T-cell (primary cell): ENCODE data around the gene CLEC18A. TPM values are rescaled to one million over a fixed set of nuclear protein-coding genes. Genes with fewer than 3 reads are reported as not detected.

Experiments used
- ATAC-seq, 4 experiments: fragments of 200-7000 bp in 3 of 4; fragments of 150-1000 bp in 1 of 4; cut with Tn5 transposase; replicated peaks in 1 of 4; 1 replicate in 3 of 4; 2 replicates in 1 of 4; pipeline ENCODE4 v1.10.0; 2021; ENCODE audit warnings: moderate library complexity in 3 of 4, mild to moderate bottlenecking in 2 of 4, moderate number of reproducible peaks in 1 of 4
- CTCF ChIA-PET, 2 donors: fragments of 300-600 bp; sonication (Branson Sonifier 250); formaldehyde crosslinking; loops; one replicate each; lab custom pipeline; 2022; ENCODE audit warnings: antibody characterized with exemption in 2 of 2; lab: Charles Lee
- POLR2A ChIA-PET, 2 donors: fragments of 300-600 bp; sonication (Branson Sonifier 250); formaldehyde crosslinking; loops; one replicate each; lab custom pipeline; 2022; ENCODE audit warnings: antibody characterized with exemption in 2 of 2; lab: Charles Lee
- DNase-seq, 35 experiments: peaks; one replicate each; pipeline versions ENCODE4 v3.0.0 to v3.0.0-alpha.2; 2013 to 2023
- H3K27ac ChIP-seq: one replicate; pipeline ENCODE4 v1.5.1; 2013; ENCODE audit warnings: low read length
- H3K27me3 ChIP-seq, 2 experiments: replicated peaks in 1 of 2; 1 replicate in 1 of 2; 2 replicates in 1 of 2; pipeline versions ENCODE4 v1.6.1 to v1.7.0; 2013; ENCODE audit warnings: low read length in 1 of 2, mixed read lengths in 1 of 2; ENCODE audit not compliant: control insufficient read depth in 2 of 2, insufficient read depth in 2 of 2; ENCODE audit errors: extremely low read depth in 1 of 2
- H3K36me3 ChIP-seq, 2 donors: 1 replicate in 1 of 2; 2 replicates in 1 of 2; pipeline versions ENCODE4 v1.6.1 to v1.7.0; 2013; ENCODE audit warnings: low read length in 1 of 2; ENCODE audit not compliant: control insufficient read depth in 2 of 2, insufficient read depth in 1 of 2; ENCODE audit errors: extremely low read depth in 1 of 2
- H3K4me1 ChIP-seq, 2 experiments: 1 replicate in 1 of 2; 2 replicates in 1 of 2; pipeline versions ENCODE4 v1.6.1 to v1.7.0; 2013; ENCODE audit warnings: low read length in 2 of 2, mixed read lengths in 1 of 2; ENCODE audit not compliant: insufficient read depth in 2 of 2, control insufficient read depth in 1 of 2; ENCODE audit errors: extremely low read depth in 1 of 2
- H3K4me3 ChIP-seq, 2 donors: 1 replicate in 1 of 2; 2 replicates in 1 of 2; pipeline versions ENCODE4 v1.5.1 to v1.7.0; 2013; ENCODE audit warnings: mild to moderate bottlenecking in 2 of 2, low read length in 1 of 2, moderate library complexity in 1 of 2; ENCODE audit not compliant: control insufficient read depth in 1 of 2; ENCODE audit errors: extremely low read depth in 1 of 2
- H3K9me3 ChIP-seq: 2 replicates; pipeline ENCODE4 v1.7.0; 2013
- H3K27ac Mint-ChIP-seq, 2 donors: one replicate each; pipeline ENCODE4 v1.8.0; 2020 to 2021; ENCODE audit warnings: mild to moderate bottlenecking in 2 of 2, mixed read lengths in 2 of 2
- H3K27me3 Mint-ChIP-seq, 2 donors: one replicate each; pipeline ENCODE4 v1.8.0; 2021 to 2022; ENCODE audit warnings: mixed read lengths in 2 of 2
- H3K36me3 Mint-ChIP-seq: one replicate; pipeline ENCODE4 v1.8.0; 2021; ENCODE audit warnings: mixed read lengths
- H3K4me1 Mint-ChIP-seq, 3 donors: one replicate each; pipeline ENCODE4 v1.8.0; 2020 to 2022; ENCODE audit warnings: mixed read lengths in 3 of 3, mild to moderate bottlenecking in 1 of 3
- H3K4me3 Mint-ChIP-seq, 3 donors: one replicate each; pipeline ENCODE4 v1.8.0; 2020 to 2022; ENCODE audit warnings: mild to moderate bottlenecking in 3 of 3, mixed read lengths in 3 of 3, moderate library complexity in 3 of 3
- H3K9me3 Mint-ChIP-seq, 3 donors: one replicate each; pipeline ENCODE4 v1.8.0; 2020 to 2022; ENCODE audit warnings: mixed read lengths in 3 of 3
- WGBS: methylation state at CpG from one replicate; pipeline ENCODE4 v1.1.5; 2013; ENCODE audit warnings: missing lambda C conversion rate; ENCODE audit not compliant: insufficient coverage; 5-methylcytosine and 5-hydroxymethylcytosine counted together
- total RNA-seq, 35 experiments: library from RNA in 6 of 35; stranded (reverse) in 6 of 35; fragments of 120-200 nt in 1 of 35; gene quantifications; one replicate each; pipeline versions ENCODE4 v1.2.1 to v1.2.4 and lab custom pipeline; 2013 to 2026

Gene CLEC18A
- total RNA-seq, 5 donors from 2014 or later (not counting 1 experiment from before 2014, with no cell fraction given) = 2.0 to 3.7 (median 2.8) TPM

DNA sequence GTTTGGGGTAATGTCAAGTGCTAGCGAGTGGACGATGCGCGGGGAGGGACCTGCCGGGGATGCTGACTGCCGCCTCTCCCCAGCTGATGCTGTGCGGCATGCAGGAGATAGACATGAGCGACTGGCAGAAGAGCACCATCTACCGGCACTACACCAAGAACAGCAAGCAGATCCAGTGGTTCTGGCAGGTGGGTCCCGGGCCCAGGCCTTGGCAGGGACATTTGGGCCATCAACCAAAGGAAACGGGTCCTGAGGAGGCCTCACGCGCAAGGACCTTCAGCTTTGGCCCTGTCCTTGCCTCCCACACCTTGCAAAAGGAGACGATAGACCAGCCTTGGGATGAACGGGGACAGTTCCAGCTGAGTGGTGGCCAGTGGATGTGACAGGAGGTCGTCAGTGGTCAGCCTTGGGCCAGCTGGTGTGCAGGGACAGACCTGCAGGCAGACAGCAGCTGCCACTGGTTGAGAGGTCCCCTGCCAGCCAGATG is 13.6 kb upstream of the CLEC18A start:
- Mint-ChIP-seq H3K9me3 (no peaks in the 10 kb centered on the region), H3K36me3 (peaks cover 49% of the 10 kb centered on the region), H3K4me3 (no peak overlapping the region), H3K4me1 (no peaks in the 10 kb centered on the region), H3K27me3 (no peaks in the 10 kb centered on the region), H3K27ac (no peak overlapping the region)
- no peak for DNase-seq
- H3K27ac ChIP-seq = no peak overlapping the region
- H3K9me3 ChIP-seq = no peaks in the 10 kb centered on the region
- no peak for ATAC-seq
- ChIA-PET POLR2A (no interaction called here), CTCF (no interaction called here)
- H3K4me3 ChIP-seq = no peak overlapping the region
- no peaks in the 10 kb centered on the region for H3K27me3 ChIP-seq
- WGBS = 96% methylated on average over 16 of the region's 16 CpGs
- H3K36me3 ChIP-seq = peaks cover 37 to 87% of the 10 kb centered on the region in 2 donors
- H3K4me1 ChIP-seq = no peaks in the 10 kb centered on the region

DNA sequence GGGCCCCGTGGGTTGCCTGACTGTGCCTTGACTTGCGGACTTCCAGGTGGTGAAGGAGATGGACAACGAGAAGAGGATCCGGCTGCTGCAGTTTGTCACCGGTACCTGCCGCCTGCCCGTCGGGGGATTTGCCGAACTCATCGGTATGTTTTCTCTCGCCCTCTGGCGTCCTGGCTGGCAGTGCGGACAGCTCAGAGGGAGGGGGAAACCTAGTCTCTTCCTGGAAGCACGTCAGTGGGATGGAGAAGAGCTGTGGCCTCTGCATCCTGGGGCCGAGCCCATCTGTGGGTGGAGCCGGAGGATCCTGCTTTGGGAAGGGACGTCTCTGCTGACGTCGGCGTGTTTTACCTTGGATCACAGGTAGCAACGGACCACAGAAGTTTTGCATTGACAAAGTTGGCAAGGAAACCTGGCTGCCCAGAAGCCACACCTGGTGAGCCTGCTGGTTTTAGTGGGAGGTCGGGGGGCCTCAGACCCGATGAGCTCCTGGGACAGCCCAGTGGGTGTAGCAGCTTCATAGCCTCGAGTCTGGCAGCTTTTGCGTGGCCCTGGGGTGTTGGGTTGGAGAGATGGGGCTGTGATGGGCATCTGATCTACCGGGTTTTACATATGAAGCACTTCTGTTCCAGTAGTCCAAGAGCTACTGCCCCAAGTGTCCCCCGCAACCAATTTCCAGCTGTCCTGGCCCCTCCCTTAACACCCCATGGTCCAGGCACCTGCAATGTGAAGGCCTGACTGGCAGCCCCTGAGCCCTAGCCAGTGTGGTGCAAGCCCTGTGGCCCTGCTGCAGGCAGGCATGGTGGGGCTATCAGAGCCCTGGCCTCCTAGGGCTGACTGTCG is 11.9 kb upstream of the CLEC18A start:
- no peaks in the 10 kb centered on the region for H3K4me1 Mint-ChIP-seq
- no peaks in the 10 kb centered on the region for H3K27me3 Mint-ChIP-seq
- no peak overlapping the region for H3K4me3 ChIP-seq
- H3K27ac ChIP-seq = no peak overlapping the region
- 96% methylated on average over 21 of the region's 28 CpGs for WGBS
- ChIA-PET CTCF (interaction anchor here in 1 of 2 donors (1.0 kb wide), 1 partner anchor 9 kb away, joined by 3 read pairs; no protein-coding TSS in a partner anchor), POLR2A (no interaction called here)
- peak in 1 of 4 experiments; percentile 16 for ATAC-seq
- no peak for DNase-seq
- no peaks in the 10 kb centered on the region for H3K9me3 Mint-ChIP-seq
- no peaks in the 10 kb centered on the region for H3K4me1 ChIP-seq
- H3K27me3 ChIP-seq = no peaks in the 10 kb centered on the region
- H3K36me3 ChIP-seq = peaks cover 25 to 70% of the 10 kb centered on the region in 2 donors
- H3K36me3 Mint-ChIP-seq = peaks cover 37% of the 10 kb centered on the region
- H3K27ac Mint-ChIP-seq = no peak overlapping the region
- no peak overlapping the region for H3K4me3 Mint-ChIP-seq
- H3K9me3 ChIP-seq = no peaks in the 10 kb centered on the region

DNA sequence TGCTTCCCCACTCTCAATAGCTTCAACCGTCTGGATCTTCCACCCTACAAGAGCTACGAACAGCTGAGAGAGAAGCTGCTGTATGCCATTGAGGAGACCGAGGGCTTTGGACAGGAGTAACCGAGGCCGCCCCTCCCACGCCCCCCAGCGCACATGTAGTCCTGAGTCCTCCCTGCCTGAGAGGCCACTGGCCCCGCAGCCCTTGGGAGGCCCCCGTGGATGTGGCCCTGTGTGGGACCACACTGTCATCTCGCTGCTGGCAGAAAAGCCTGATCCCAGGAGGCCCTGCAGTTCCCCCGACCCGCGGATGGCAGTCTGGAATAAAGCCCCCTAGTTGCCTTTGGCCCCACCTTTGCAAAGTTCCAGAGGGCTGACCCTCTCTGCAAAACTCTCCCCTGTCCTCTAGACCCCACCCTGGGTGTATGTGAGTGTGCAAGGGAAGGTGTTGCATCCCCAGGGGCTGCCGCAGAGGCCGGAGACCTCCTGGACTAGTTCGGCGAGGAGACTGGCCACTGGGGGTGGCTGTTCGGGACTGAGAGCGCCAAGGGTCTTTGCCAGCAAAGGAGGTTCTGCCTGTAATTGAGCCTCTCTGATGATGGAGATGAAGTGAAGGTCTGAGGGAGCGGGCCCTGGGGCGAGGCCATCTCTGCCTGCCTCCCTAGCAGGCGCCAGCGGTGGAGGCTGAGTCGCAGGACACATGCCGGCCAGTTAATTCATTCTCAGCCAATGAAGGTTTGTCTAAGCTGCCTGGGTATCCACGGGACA is 11.1 kb upstream of the CLEC18A start:
- no peaks in the 10 kb centered on the region for H3K27me3 Mint-ChIP-seq
- H3K36me3 Mint-ChIP-seq = peaks cover 35% of the 10 kb centered on the region
- Histone ChIP-seq H3K4me1 (no peaks in the 10 kb centered on the region), H3K9me3 (no peaks in the 10 kb centered on the region), H3K4me3 (no peak overlapping the region), H3K27ac (no peak overlapping the region), H3K36me3 (peaks cover 24 to 62% of the 10 kb centered on the region in 2 donors), H3K27me3 (no peaks in the 10 kb centered on the region)
- no peak for ATAC-seq
- ChIA-PET POLR2A (no interaction called here), CTCF (no interaction called here)
- DNase-seq = no peak
- H3K4me1 Mint-ChIP-seq = no peaks in the 10 kb centered on the region
- 96% methylated on average over 19 of the region's 26 CpGs for WGBS
- H3K9me3 Mint-ChIP-seq = no peaks in the 10 kb centered on the region
- H3K4me3 Mint-ChIP-seq = no peak overlapping the region
- H3K27ac Mint-ChIP-seq = no peak overlapping the region

DNA sequence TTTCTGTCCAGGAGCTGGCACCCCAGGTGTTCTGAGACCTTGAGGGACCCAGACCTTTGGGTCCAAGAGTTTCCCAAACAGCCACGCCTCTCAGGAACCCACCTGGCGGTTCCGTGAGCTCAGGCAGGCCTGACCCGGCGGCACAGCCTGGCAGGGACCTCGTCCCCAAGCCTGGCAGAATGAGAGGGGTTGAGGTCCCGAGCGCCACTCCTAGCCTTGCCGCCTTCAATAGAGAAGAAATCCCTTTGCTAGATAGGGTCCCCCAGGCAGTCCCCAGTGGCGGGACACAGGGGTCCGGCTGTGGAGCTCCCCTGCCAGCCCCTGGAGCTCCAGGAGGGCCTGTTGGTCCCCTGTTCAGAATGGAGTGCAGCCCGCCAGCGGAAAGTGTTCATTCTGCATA is 10.5 kb upstream of the CLEC18A start:
- WGBS = over 99% methylated on average over 13 of the region's 13 CpGs
- H3K36me3 Mint-ChIP-seq = peaks cover 31% of the 10 kb centered on the region

DNA sequence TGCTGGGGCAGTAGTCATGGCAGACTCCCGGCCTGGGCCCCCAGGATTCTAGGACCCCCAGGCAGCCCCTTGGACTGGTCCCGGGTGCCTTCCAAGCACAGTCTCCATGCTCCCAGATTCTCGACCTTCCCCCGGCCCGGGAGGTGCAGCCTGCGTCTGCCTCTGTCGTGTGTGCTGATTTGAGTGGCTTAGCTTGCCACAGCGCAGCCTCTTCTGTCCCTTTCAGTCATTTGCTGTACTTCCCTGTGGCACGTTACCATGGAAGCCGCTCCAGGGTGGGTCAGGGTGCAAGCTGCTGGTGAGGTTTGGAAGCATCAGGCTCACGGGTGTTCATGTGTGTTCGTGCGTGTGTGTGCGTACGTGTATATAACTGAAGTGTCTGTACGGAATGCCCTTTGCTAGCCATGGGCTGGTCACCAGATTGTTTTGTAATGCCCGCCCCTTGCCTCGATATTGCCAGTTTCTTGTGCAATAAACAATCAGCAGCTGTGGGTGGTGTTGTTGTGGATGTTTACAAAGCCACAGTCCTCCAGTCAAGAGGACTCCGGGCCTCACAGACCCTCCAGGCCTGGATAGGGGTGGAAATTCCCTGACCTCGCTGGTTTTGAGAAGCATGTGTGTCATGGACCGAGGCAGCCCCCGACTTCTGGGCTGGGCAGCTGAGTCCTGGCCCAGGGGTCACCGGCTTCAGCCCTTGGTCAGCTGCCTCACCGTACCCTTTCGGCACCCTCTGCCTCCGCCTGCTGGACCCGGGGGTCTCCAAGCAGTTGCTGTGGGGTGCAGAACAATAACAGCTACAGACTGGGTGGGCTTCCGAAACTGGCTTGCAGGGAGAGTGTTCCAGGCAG is 9.7 kb upstream of the CLEC18A start:
- peaks cover 25% of the 10 kb centered on the region for H3K36me3 Mint-ChIP-seq
- ATAC-seq (no peak), DNase-seq (no peak)
- H3K4me1 Mint-ChIP-seq = no peaks in the 10 kb centered on the region
- H3K27me3 ChIP-seq = no peaks in the 10 kb centered on the region
- H3K4me1 ChIP-seq = no peaks in the 10 kb centered on the region
- peaks cover 19 to 47% of the 10 kb centered on the region in 2 donors for H3K36me3 ChIP-seq
- CTCF ChIA-PET = no interaction called here
- no peaks in the 10 kb centered on the region for H3K9me3 ChIP-seq
- no peaks in the 10 kb centered on the region for H3K9me3 Mint-ChIP-seq
- no peaks in the 10 kb centered on the region for H3K27me3 Mint-ChIP-seq
- H3K27ac Mint-ChIP-seq = no peak overlapping the region
- no peak overlapping the region for H3K4me3 Mint-ChIP-seq
- POLR2A ChIA-PET = no interaction called here
- no peak overlapping the region for H3K27ac ChIP-seq
- 98% methylated on average over 27 of the region's 28 CpGs for WGBS
- no peak overlapping the region for H3K4me3 ChIP-seq

More for the DNA sequence above, 10.5 kb upstream of the CLEC18A start:
- H3K27ac ChIP-seq = no peak overlapping the region
- no peak overlapping the region for H3K4me3 Mint-ChIP-seq
- H3K27ac Mint-ChIP-seq = no peak overlapping the region
- CTCF ChIA-PET = no interaction called here
- H3K36me3 ChIP-seq = peaks cover 21 to 55% of the 10 kb centered on the region in 2 donors
- H3K9me3 ChIP-seq = no peaks in the 10 kb centered on the region
- no peaks in the 10 kb centered on the region for H3K27me3 Mint-ChIP-seq
- DNase-seq (no peak), ATAC-seq (no peak)
- POLR2A ChIA-PET = no interaction called here
- H3K4me1 Mint-ChIP-seq = no peaks in the 10 kb centered on the region
- H3K4me3 ChIP-seq = no peak overlapping the region
- no peaks in the 10 kb centered on the region for H3K9me3 Mint-ChIP-seq
- H3K4me1 ChIP-seq = no peaks in the 10 kb centered on the region
- H3K27me3 ChIP-seq = no peaks in the 10 kb centered on the region

DNA sequence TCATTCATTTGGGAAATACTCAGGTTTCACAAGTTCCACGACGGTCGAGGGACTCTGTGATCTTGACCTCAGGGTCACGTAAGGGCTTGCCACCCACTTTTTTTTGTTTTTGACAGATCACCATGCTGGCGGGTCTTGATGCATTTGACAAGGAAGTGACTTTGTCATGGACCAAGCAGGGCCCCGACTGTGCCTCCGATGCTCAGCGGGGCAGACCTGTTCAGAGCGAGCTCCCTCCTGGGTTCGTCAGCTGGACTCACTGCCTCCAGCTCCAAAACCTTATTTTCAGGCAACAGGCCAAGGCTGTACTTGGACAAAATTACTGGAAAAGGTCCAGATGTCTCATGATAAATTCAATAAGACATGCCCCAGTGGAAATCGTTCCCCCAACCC is 9.0 kb upstream of the CLEC18A start:
- Mint-ChIP-seq H3K27ac (no peak overlapping the region), H3K36me3 (peaks cover 19% of the 10 kb centered on the region), H3K9me3 (no peaks in the 10 kb centered on the region), H3K4me3 (no peak overlapping the region), H3K4me1 (no peaks in the 10 kb centered on the region), H3K27me3 (no peaks in the 10 kb centered on the region)
- Histone ChIP-seq H3K4me3 (no peak overlapping the region), H3K4me1 (no peaks in the 10 kb centered on the region), H3K27me3 (no peaks in the 10 kb centered on the region), H3K36me3 (peaks cover 13 to 41% of the 10 kb centered on the region in 2 donors), H3K27ac (no peak overlapping the region), H3K9me3 (no peaks in the 10 kb centered on the region)
- CTCF ChIA-PET = no interaction called here
- POLR2A ChIA-PET = no interaction called here
- ATAC-seq (no peak), DNase-seq (no peak)
- WGBS = 93% methylated on average over 11 of the region's 11 CpGs
